ENCODE results near the gene AFAP1L2.

- TF ChIP-seq POLR2AphosphoS5 (IDR thresholded peaks at IDR 0.05; ENCODE audit: low read depth, low read length) (no peak), CTCF (IDR thresholded peaks at IDR 0.05) (no peak)
Observed at GRCh38 chr10:114420811-114421485, 16.6 kb upstream of the AFAP1L2 start.

Measured in Panc1 (cell line).